Lung (tissue), 12 donors: ENCODE measurements around the gene S100A5. TPM values are rescaled to one million over a fixed set of nuclear protein-coding genes. Genes with fewer than 3 reads are reported as not detected.

Experiments
- ATAC-seq: fragments of 200-7000 bp; cut with Tn5 transposase; one replicate; pipeline ENCODE4 v1.9.1; 2020; ENCODE audit warnings: moderate number of reproducible peaks; ENCODE audit not compliant: insufficient read depth, low FRiP score
- DNase-seq, 3 donors: peaks; one replicate each; pipeline ENCODE4 v3.0.0-alpha.2; 2013 to 2017
- H3K27ac ChIP-seq, 2 donors: one replicate each; pipeline ENCODE4 v1.5.1; 2013; ENCODE audit warnings: mild to moderate bottlenecking in 2 of 2, moderate library complexity in 2 of 2, control low read depth in 1 of 2, inconsistent platforms in 1 of 2, low read depth in 1 of 2, low read length in 1 of 2
- H3K27me3 ChIP-seq, 3 donors: one replicate each; pipeline ENCODE4 v1.5.1; 2013; ENCODE audit warnings: low read length in 2 of 3; ENCODE audit not compliant: control insufficient read depth in 3 of 3, insufficient read depth in 3 of 3
- H3K36me3 ChIP-seq, 4 donors: one replicate each; pipeline ENCODE4 v1.5.1; 2013; ENCODE audit warnings: low read length in 4 of 4, mild to moderate bottlenecking in 1 of 4, moderate library complexity in 1 of 4; ENCODE audit not compliant: control insufficient read depth in 4 of 4, insufficient read depth in 4 of 4
- H3K4me1 ChIP-seq, 5 donors: one replicate each; pipeline ENCODE4 v1.5.1; 2013; ENCODE audit warnings: low read length in 5 of 5, mild to moderate bottlenecking in 2 of 5, moderate library complexity in 1 of 5; ENCODE audit not compliant: control insufficient read depth in 5 of 5, insufficient read depth in 5 of 5
- H3K4me3 ChIP-seq: one replicate; pipeline ENCODE4 v1.5.1; 2013; ENCODE audit warnings: mild to moderate bottlenecking, control low read depth, moderate library complexity
- H3K9ac ChIP-seq, 2 donors: one replicate each; pipeline ENCODE4 v1.5.1; 2013; ENCODE audit warnings: low read length in 2 of 2, control low read depth in 1 of 2; ENCODE audit not compliant: insufficient read depth in 1 of 2
- H3K9me3 ChIP-seq, 4 donors: one replicate each; pipeline ENCODE4 v1.5.1; 2013; ENCODE audit warnings: low read length in 3 of 4, mild to moderate bottlenecking in 1 of 4, moderate library complexity in 1 of 4; ENCODE audit not compliant: control insufficient read depth in 4 of 4, insufficient read depth in 3 of 4
- CTCF ChIP-seq: IDR thresholded peaks from 2 replicates; pipeline ENCODE4 v1.5.1; 2012; ENCODE audit warnings: mild to moderate bottlenecking; ENCODE audit errors: control extremely low read depth, extremely low read depth
- whole genome bisulfite sequencing, 2 donors: extraction: QIAGEN DNeasy Blood & Tissue Kit; methylation state at CpG; one replicate each; pipeline ENCODE4 v1.1.7; 2013; 5-methylcytosine and 5-hydroxymethylcytosine counted together
- polyA plus RNA-seq, 2 donors: library from polyadenylated mRNA; stranded (reverse); fragments of 200-250 nt; gene quantifications; one replicate each; pipeline ENCODE4 v1.2.1, GENCODE V29; 2013
- total RNA-seq, 2 donors: library from RNA; depleted of rRNA in 1 of 2; stranded (reverse); fragments of >200 nt in 1 of 2; gene quantifications; one replicate each; pipeline ENCODE4 v1.2.1, GENCODE V29; 2014 to 2021
- donor health status: control.
- donor health status: control.
- donor health status: Bipolar disorder and iron deficiency.
- donor health status: healthy.
- donor health status: DM: yes; HTN: yes; CAD: no.

S100A5 gene
- total and polyA plus RNA-seq, 4 donors, result 0.31 to 0.32 (median 0.31) TPM; not detected in 1

DNA sequence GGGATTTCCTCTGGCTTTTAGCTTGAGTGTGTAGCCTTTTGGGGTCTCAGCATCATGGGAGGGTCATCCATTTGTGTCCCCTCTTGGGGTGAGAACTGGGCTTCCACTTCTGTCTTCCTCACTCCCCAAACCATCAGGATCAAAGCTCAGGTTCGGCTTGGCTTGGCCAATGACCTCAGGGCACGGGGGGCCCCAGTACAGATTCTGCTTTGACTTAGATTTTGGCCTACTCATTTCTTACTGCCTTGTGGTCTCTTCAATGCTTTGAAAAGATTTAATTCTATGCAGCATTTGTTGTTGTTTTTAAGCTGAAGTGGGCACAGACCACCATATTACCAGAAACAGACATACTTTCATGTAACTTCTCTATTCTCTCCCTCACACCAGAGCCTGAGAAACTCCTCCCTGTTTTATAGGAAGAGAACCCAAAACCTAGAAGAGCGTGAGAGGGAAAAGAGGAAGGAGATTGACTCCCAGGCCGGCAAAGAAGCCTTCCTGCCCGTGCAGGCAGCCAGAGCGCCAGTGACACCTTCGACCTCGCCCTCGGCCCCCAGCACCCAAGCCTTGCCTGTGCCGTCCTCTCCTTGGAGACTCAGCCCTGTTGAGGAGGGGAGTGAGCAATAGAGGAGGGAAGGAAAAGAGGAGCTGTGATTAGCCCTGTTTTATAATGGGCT is 10.2 kb upstream of the S100A5 start:
- 61 to 68% methylated on average over 10 of the region's 10 CpGs for WGBS, 2 donors
- H3K27ac ChIP-seq, result peak overlapping the region in 1 of 2 donors; percentile 15
- no peak overlapping the region for H3K9ac ChIP-seq
- no peaks in the 10 kb centered on the region for H3K27me3 ChIP-seq
- H3K36me3 ChIP-seq, result no peaks in the 10 kb centered on the region
- TF ChIP-seq CTCF, result no peak
- H3K4me3 ChIP-seq, result no peak overlapping the region
- no peaks in the 10 kb centered on the region for H3K9me3 ChIP-seq
- peaks cover 0 to 52% (median 3%) of the 10 kb centered on the region in 5 donors for H3K4me1 ChIP-seq
- no peak for ATAC-seq
- no peak for DNase-seq

- Histone ChIP-seq H3K4me3 (no peak overlapping the region), H3K9me3 (no peaks in the 10 kb centered on the region), H3K27me3 (no peaks in the 10 kb centered on the region), H3K36me3 (no peaks in the 10 kb centered on the region), H3K27ac (peak overlapping the region in 1 of 2 donors; percentile 74), H3K4me1 (peaks cover 3 to 58% (median 7%) of the 10 kb centered on the region in 5 donors), H3K9ac (no peak overlapping the region)
- WGBS, 2 donors, result 87 to 95% methylated on average over 4 of the region's 4 CpGs
- ATAC-seq, result no peak
- DNase-seq, result no peak
- TF ChIP-seq CTCF, result no peak
Observed at GRCh38 chr1:153550398-153550758, 9.6 kb upstream of the S100A5 start.

DNA sequence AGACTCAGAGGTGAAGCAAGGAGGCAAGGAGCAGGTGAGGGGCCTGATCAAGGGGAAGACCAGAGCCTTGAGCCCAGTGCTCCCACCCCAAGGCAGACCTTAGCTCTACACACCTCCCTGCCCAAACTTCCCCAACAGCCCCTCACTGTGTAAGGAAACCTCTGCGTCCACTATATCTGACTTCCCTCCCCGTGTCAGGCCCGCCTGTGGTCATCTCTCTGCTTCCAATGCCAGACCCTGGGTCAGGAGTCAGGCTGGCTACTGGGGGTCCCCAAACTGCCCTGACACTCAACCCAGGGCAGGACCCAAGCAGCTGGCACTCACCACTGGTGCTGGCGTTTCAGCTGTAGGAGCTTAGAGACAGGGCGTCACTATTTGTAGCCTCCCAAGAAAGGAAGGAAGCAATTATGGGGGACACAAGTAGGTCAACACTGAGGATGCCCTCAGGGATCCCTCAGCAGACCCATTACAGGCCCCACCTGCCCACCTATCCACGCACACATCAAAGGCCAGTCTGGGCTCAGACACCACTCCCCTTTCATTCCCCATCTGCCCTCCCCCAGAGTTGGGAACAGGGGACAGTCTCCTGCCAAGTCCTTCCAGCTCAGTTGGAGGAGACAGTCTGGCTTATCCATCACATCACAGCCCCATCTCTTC is 9.1 kb upstream of the S100A5 start:
- H3K9ac ChIP-seq, result no peak overlapping the region
- H3K9me3 ChIP-seq, result no peaks in the 10 kb centered on the region
- DNase-seq, result no peak
- H3K4me1 ChIP-seq, result peaks cover 3 to 63% (median 12%) of the 10 kb centered on the region in 5 donors
- H3K4me3 ChIP-seq, result no peak overlapping the region
- ATAC-seq, result no peak
- no peaks in the 10 kb centered on the region for H3K27me3 ChIP-seq
- WGBS, 2 donors, result 81 to 85% methylated on average over 6 of the region's 6 CpGs
- H3K36me3 ChIP-seq, result no peaks in the 10 kb centered on the region
- H3K27ac ChIP-seq, result peak overlapping the region in 1 of 2 donors; percentile 74
- TF ChIP-seq CTCF, result no peak
